IPS-20b (cell line): Measurements from ENCODE around the gene GRK4.

Source experiments
- H3K27ac ChIP-seq: one replicate; pipeline ENCODE4 v1.5.1; 2013; ENCODE audit warnings: low read length
- H3K27me3 ChIP-seq: 2 replicates; pipeline ENCODE4 v1.6.1; 2013; ENCODE audit warnings: mild to moderate bottlenecking, low read length, inconsistent platforms; ENCODE audit not compliant: insufficient read depth
- H3K36me3 ChIP-seq: 2 replicates; pipeline ENCODE4 v1.6.1; 2013; ENCODE audit warnings: low read depth, mild to moderate bottlenecking, inconsistent platforms, low read length, moderate library complexity; ENCODE audit not compliant: insufficient read depth
- H3K4me1 ChIP-seq: 2 replicates; pipeline ENCODE4 v1.6.1; 2013; ENCODE audit warnings: mild to moderate bottlenecking, control low read depth, inconsistent platforms, low read length, moderate library complexity; ENCODE audit not compliant: insufficient read depth
- H3K4me3 ChIP-seq: 2 replicates; pipeline ENCODE4 v1.5.1; 2013; ENCODE audit warnings: mild to moderate bottlenecking, low read length, inconsistent platforms
- H3K9ac ChIP-seq: 2 replicates; pipeline ENCODE4 v1.6.1; 2013; ENCODE audit warnings: low read depth, mild to moderate bottlenecking, inconsistent platforms, low read length, moderate library complexity
- H3K9me3 ChIP-seq: 2 replicates; pipeline ENCODE4 v1.6.1; 2013; ENCODE audit warnings: mild to moderate bottlenecking, low read depth, low read length, inconsistent platforms; ENCODE audit not compliant: insufficient read depth

The GRK4 gene

GRCh38 chr4:2938906-2939305 is 24.5 kb upstream of the GRK4 start:
- Histone ChIP-seq H3K36me3 (peaks cover 74% of the 10 kb centered on the region), H3K9me3 (no peaks in the 10 kb centered on the region), H3K27me3 (no peaks in the 10 kb centered on the region), H3K9ac (no peak overlapping the region), H3K4me3 (no peak overlapping the region), H3K27ac (no peak overlapping the region), H3K4me1 (peaks cover 8% of the 10 kb centered on the region; the same call in 1 of the 2 replicates)

GRCh38 chr4:2939383-2940243 is 23.8 kb upstream of the GRK4 start:
- Histone ChIP-seq H3K36me3 (peaks cover 81% of the 10 kb centered on the region), H3K27ac (no peak overlapping the region), H3K9me3 (no peaks in the 10 kb centered on the region), H3K9ac (no peak overlapping the region), H3K4me1 (peaks cover 8% of the 10 kb centered on the region; the same call in 1 of the 2 replicates), H3K27me3 (no peaks in the 10 kb centered on the region), H3K4me3 (no peak overlapping the region)

- Histone ChIP-seq H3K4me1 (peaks cover 8% of the 10 kb centered on the region; the same call in 1 of the 2 replicates), H3K9ac (no peak overlapping the region), H3K4me3 (no peak overlapping the region), H3K27ac (no peak overlapping the region), H3K36me3 (peaks cover 90% of the 10 kb centered on the region), H3K9me3 (no peaks in the 10 kb centered on the region), H3K27me3 (no peaks in the 10 kb centered on the region)
Observed at GRCh38 chr4:2940267-2941137, 22.9 kb upstream of the GRK4 start.

- Histone ChIP-seq H3K27me3 (no peaks in the 10 kb centered on the region), H3K9ac (no peak overlapping the region), H3K36me3 (peaks cover 98% of the 10 kb centered on the region), H3K4me3 (no peak overlapping the region), H3K9me3 (no peaks in the 10 kb centered on the region), H3K27ac (no peak overlapping the region), H3K4me1 (peaks cover 5% of the 10 kb centered on the region; the same call in 1 of the 2 replicates)
Observed at GRCh38 chr4:2941138-2942036, 22.0 kb upstream of the GRK4 start.

- Histone ChIP-seq H3K4me3 (no peak overlapping the region), H3K9ac (no peak overlapping the region), H3K27ac (no peak overlapping the region), H3K27me3 (no peaks in the 10 kb centered on the region), H3K4me1 (peaks cover 3% of the 10 kb centered on the region; the same call in 1 of the 2 replicates), H3K9me3 (no peaks in the 10 kb centered on the region), H3K36me3 (peaks cover 99% of the 10 kb centered on the region)
Observed at GRCh38 chr4:2942037-2942531, 21.3 kb upstream of the GRK4 start.

GRCh38 chr4:2942532-2943363 is 20.6 kb upstream of the GRK4 start:
- peaks cover 99% of the 10 kb centered on the region for H3K36me3 ChIP-seq
- H3K4me1 ChIP-seq = no peaks in the 10 kb centered on the region
- H3K27ac ChIP-seq = no peak overlapping the region
- H3K4me3 ChIP-seq = no peak overlapping the region
- H3K9me3 ChIP-seq = no peaks in the 10 kb centered on the region
- H3K9ac ChIP-seq = no peak overlapping the region
- H3K27me3 ChIP-seq = no peaks in the 10 kb centered on the region

GRCh38 chr4:2943364-2944090 is 19.8 kb upstream of the GRK4 start:
- peaks cover 97% of the 10 kb centered on the region for H3K36me3 ChIP-seq

GRCh38 chr4:2944091-2944482 is 19.3 kb upstream of the GRK4 start:
- no peaks in the 10 kb centered on the region for H3K27me3 ChIP-seq
- no peak overlapping the region for H3K27ac ChIP-seq
- no peaks in the 10 kb centered on the region for H3K4me1 ChIP-seq
- no peak overlapping the region for H3K4me3 ChIP-seq
- peaks cover 97% of the 10 kb centered on the region for H3K36me3 ChIP-seq
- no peaks in the 10 kb centered on the region for H3K9me3 ChIP-seq
- no peak overlapping the region for H3K9ac ChIP-seq

More at GRCh38 chr4:2943364-2944090, 19.8 kb upstream of the GRK4 start:
- Histone ChIP-seq H3K9me3 (no peaks in the 10 kb centered on the region), H3K27me3 (no peaks in the 10 kb centered on the region), H3K4me1 (no peaks in the 10 kb centered on the region), H3K4me3 (no peak overlapping the region), H3K9ac (no peak overlapping the region), H3K27ac (no peak overlapping the region)

GRCh38 chr4:2944586-2945526 is 18.5 kb upstream of the GRK4 start:
- no peaks in the 10 kb centered on the region for H3K4me1 ChIP-seq
- no peak overlapping the region for H3K9ac ChIP-seq
- H3K36me3 ChIP-seq = peaks cover 97% of the 10 kb centered on the region
- H3K27me3 ChIP-seq = no peaks in the 10 kb centered on the region
- no peak overlapping the region for H3K4me3 ChIP-seq
- H3K9me3 ChIP-seq = no peaks in the 10 kb centered on the region
- no peak overlapping the region for H3K27ac ChIP-seq
